Stimulated activated CD4-positive, alpha-beta T cell treated with anti-CD3 and anti-CD28 coated beads, Interleukin-2, amount 100 ng/mL, for 4 hours (primary cell): ENCODE measurements around the gene NPAS2.

ENCODE experiments used
- DNase-seq: peaks from one replicate; pipeline ENCODE4 v3.0.0-alpha.2; 2020; ENCODE audit warnings: low read depth

NPAS2 gene

DNA sequence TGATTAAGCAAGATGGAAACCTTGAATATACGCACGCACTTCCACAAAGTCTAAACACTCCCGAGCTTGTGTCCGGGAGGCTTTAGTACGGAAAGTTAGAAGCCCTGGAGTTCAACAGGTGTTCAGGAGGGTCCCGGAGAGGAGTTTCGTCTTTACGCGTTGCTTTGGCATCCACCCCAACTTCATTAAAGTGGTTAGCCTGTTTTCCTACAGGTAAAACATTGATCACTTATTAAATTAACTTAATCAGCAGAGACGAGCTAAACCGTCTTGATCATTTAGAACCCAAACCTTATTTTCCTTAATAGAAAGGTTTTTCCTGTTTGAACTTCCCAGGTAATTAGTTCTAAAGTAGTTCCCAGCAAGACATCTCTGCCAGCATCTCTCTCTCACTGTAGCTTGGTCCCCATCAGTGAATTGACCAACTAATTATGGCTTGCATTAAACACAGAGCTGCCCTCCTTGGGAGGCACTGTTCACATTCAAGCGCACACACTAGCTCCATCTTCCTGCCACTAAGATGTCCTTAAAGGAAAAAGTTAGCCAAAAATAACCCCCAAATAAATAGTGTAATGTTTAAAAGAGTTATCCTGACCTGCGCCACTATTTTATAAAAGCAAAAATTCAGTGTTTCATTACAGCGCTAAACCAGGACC is 1.4 kb downstream of the NPAS2 start:
- DNase-seq, result no peak

DNA sequence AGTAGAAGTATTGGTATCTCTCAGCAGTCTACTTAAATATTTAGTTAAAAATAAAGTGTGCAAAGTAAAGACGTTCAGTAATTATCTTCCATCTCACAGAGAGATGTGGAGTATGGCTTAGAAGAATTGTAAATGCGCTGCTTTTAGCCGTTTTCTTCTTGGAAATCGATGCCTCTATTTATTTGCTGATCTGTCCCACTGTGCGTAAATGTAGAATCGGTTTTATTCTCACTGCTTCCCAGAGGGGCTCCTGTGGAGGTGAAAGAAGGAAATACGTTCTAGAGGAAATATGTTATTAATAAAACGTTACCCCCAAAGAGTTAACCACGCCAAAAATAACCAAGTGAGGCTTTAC is 1.9 kb downstream of the NPAS2 start:
- DNase-seq, result no peak

DNA sequence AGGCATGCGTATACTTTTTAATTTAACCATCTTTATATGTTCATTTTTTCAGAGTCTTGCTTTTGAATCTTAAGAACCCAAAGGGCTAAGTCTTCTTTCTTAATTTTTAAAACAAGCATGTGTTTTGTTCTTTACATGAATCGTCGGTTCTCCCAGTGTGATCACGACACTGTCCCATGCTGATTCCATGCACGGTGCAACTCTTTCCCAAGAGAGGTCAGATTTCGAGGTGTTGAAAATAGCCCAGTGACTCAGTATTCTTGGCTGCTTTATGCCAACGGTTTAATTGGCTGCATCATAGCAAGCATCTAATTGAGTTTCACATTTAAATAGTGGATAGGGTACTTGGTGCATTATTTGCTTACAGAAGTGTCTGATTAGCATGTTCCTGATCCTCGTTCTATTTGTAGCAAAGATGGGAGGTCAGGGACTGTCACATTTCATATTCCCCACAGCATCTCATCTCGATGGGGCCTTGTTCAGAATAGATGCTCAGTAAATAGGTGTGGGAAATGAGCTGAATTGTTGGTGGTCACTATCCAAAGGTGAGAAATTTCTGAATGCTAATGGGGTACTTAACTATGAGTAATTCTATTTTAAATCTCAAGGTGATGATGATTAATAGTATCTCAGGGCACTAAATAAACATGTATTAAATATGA is 2.8 kb downstream of the NPAS2 start:
- DNase-seq, result no peak

DNA sequence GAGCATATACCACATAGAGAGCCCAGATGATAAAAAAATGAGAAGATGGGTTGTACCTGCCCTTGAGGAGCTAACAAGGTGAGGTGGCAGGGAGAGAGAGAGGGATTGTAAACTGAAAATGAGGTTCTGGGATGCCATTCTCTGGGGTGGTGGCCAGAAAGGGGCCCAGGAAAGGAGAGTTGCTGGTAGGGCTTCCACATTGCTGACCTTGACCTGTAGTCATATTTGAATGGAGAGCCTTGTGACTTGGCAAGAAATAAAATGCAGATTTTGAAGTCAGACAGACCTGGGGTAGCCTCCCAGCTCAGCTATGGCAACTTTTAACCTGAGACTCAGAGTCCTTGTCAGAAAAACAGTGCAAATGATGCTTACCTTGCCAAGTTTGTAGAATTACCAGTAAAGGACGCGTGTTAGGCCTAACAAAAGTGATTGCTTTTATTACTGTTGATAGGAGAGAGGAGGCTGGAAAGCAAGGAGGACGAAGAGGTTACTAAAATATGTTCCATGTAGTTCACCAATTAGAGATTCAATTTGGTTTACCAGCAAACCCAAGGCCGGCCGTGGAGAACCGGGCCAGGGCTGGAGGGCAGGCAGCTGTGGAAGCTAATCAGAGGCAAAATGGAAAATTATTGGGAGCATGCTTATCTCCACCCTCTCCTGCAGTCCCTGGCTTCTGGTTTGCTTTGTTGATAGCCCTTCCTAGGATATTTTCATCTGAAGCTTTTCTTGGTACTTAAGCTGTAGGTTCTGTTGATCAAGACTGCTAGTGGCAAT is 3.9 kb downstream of the NPAS2 start:
- no peak for DNase-seq

DNA sequence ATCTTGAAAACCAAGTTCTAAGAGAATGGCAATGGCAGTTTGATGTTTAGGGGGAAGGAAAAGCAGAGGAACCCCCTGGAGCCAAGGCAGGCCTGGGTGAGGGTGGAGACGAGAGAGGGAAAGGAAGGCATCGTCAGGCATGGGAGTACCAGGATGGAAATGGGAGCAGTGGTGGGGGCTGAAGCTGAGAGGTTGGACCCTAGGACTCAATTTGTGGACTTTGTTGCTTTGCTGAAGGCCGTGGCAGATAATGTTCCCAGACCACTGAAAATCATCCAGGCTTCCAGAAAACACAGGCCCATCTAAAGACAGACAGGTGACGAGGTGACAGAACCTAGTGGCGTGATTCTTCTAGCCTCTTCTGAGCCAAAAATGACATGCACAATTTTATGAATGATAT is 4.9 kb downstream of the NPAS2 start:
- no peak for DNase-seq

DNA sequence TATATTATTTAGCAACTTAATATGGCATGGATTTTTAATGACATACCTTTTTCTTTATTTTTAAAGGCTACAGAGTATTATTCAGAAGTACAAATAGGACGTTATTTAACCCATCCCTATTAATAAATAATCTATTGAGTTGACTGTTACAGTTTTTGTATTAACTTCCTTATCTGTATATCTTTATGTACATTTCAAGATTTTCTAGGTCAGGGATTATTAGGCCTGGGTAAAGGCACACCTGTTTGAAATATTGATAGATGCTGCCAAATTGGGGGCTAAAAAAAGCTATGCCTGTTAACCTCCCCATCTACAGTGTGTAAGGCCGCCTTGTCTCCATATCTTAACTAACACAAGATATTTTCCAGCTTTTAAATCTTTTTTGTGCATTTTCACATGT is 6.6 kb downstream of the NPAS2 start:
- DNase-seq, result no peak

DNA sequence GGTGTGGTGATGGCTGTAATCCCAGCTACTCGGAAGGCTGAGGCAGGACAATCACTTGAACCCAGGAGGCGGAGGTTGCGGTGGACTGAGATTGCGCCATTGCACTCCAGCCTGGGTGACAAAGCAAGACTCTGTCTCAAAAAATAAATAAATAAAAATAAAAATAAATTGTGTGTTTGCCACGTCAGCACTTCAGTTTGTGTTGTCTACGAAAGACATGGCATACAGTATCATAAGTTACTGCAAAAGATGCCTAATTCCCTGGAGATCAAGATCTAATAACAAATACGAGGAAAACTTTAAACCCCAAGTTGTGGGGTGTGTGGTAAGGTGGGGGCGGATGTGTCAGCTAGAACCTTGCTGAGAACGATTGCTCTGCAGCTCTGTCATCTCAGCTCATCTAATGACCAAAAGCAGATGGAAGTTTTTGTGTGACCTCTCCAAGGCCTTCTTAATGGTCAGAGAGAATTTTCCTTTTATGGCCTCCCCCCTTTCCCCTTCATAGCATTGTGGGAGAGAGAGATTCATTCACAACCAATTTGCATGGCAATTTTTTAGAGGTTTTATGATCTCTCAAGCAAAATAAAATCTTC is 11.3 kb downstream of the NPAS2 start:
- DNase-seq, result no peak

DNA sequence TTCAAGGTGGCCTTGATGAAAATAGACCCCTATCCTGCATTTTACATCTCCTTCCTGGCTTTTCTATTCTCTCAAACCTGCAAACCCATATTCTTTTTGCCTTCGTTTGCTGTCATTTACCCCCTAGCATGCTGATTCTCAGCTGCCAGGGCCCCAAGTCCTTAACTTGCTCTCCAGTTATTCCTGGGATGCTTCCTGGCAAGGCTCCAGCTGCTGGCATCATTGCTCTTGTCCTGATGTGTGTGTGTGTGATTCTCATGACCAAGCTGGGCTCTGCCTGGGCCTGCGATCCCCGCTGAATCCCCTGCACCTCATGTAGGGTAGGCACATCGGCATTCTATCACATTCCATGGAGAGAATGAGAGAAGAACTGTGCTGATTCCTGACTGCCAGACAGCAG is 11.9 kb downstream of the NPAS2 start:
- no peak for DNase-seq

DNA sequence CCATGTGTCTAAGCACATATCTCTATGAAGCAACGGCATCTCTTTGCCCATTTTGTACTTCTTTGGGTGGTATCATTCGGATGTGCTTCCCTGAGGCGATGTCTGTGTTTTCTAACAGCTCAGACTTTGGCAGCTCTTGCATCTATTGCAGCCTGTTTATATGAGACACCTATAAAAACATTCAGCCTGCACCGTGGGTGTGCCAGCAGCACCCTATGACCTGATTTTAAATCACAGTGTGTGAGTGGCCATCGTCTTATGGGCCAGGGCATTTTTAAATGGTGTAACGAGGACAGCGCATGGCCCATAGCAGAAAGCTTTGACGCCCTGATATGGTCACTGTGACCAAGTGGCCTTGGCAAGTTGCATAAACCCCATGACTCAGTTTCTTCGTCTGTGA is 12.9 kb downstream of the NPAS2 start:
- no peak for DNase-seq

DNA sequence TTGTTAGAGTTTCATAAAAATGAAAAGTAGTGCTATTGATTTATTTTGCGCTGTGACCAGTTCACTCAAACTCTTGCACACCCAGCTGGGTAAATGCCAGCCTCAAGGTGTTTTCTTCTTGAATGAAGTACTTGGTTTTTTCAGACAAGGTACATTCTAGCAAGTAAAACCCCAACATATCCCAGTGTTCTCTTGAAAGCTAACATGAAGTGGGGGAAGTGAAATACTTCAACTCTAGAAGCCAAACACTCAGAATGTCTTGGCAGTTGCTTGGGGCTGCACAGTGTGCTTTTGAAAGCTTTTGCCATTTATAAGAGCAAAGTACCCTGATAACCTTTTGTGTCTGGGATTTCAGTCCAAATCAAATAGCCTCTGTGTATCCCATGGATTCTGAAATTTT is 13.4 kb downstream of the NPAS2 start:
- DNase-seq, result no peak

DNA sequence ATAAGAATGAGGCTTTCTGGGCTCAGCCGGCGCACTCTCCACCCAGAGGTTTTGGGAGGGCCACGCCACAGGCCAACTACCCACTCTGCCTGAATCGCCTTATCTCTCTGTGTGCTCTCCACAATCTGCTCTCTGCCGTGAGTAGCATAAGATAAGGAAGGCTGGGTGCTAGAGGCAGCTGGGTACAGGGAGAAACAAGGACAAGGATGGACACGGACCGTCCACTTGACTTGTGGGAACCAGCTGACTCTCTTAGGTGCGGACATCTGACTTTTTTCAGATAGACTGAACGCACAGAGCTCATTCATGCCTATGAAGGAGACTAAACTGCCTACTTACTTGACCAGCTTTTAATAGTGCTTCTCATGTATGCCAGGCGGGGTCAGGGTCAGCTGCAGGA is 14.3 kb downstream of the NPAS2 start:
- DNase-seq, result no peak

DNA sequence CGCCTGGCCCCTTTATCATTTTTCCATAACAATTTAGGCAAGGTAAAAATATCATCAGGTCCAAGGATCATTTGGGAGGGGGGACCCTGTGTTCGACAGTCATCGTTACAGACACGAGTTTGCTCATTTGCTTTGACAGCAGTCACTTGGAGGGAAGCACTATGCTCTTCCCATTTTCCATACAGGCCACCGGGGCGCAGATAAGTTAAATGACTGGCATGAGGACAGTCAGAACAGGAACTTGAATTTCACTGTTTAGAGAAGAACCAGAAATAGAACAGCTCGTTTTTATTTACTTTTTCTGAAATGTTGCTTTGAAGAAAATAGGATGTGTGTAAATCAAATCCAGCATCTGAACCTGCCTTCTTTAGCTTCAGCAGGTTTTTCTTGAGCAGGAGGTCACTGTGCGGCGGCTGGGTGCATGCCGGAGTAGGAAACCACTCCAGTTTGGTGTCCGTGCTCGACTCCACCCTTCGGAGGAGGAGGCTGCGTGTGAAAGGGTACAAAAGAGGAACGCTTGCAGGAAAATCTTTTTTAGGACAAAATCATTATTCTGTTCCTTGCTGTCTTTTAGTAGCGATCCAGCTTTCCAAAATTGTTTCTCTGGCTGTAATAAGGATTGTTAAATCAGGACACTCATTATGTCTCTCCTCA is 15.2 kb downstream of the NPAS2 start:
- no peak for DNase-seq

DNA sequence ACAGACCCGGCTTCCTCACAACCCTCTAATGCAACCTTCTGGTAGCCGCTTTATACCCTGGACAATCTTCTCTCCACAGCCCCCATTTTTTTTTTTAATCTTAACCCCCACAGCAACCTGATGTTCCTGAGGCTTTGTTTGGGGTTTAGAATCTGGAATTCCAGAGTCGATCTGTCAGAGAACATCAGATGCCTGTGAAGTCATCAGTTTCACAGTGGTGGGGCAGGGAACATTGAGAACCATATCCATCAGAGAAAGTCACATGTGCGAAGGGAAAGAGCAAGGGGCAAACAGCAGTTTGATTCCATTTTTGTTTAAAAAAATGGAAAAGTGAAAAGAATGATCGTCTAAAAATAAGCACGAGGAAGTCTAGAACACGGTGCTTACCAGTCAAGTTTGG is 20.6 kb downstream of the NPAS2 start:
- DNase-seq, result no peak

DNA sequence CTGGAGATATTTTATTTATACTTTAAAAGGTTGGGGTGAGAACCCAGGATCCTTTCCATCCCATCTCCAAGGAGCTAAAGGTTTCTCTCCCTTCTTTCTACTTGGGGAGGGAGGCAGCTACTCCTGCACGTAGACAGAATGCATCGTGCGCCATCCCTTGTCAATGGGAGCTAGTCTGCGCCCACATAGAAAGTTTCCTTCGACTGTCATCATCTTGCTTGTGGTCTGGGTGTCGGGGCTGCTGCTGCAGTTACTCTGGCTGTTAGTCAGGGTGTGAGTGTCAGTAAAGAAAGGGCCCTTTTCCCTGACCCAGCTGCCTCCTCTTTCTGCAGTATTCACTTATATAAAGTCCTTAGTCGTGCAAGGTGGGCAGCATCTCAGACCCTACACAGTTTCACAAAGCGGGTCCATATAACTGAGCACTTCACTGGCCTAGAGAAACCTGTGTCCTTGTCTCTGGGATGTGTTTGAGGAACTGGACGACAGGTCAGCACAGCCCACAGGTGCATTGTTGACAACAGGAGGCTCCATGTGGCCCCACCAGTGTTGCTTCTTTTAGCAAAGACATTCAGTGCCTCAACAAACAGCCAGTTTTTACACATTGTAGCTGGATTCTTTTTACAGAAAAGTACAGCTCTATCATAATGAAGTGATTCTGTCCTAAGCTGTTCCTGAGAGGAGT is 22.4 kb downstream of the NPAS2 start:
- no peak for DNase-seq

DNA sequence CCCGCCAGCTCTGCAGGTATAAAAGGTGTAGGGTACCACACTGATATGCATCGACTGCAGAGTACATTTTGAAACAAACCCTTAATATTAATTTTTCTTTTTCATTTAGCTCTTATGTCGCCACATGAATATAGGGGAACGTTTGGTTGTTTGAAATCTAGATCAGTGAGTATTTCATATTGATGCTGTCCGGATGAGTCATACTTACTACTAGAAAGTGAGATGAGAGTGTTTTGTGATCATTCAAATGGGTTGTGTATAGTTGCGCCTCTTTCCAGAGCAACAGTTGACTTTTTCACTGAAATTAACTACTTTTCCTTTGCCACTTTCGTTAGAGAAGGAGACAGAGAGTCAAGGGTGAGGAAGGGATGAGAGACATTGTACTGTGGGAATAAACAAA is 24.6 kb downstream of the NPAS2 start:
- no peak for DNase-seq

DNA sequence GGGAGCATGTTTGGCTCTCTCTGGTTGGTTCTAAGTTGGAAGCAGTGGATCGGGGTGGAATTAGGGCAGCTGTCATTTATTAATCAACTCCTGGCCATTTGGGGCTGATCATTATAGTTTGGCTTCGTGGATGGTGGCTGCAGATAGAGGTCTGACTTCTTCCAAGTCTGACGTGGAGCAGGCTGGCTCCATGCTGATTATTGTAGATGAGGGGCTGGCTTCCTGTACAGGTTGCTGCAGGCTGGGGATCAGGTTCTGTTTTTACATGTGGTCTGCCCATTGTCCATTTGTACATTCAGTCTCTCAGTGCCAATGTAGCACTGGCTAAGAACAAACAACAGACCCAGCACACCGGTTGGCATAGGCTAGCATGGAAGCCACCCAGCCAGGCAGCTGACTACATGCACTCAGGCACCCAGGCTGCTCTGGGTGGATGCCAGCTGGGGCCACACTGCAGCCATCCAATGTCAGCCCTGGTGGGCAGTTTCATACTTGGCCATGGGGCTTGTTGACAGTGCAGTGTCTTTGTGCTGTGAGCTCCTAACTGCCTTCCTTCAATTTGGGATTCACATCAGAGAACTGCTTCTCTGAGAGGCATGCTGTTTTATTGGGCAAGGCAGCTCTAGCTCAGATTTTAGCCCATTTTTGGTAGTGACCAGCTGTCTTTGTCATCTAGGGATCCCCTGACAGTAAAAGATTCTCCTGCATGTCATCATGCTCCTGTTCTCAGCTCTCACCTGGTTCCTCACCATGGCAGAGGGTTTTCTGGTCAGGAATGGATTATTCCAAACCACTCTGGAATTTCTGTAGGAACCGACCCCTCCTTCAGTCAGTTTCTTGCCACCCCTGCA is 25.4 kb downstream of the NPAS2 start:
- no peak for DNase-seq

DNA sequence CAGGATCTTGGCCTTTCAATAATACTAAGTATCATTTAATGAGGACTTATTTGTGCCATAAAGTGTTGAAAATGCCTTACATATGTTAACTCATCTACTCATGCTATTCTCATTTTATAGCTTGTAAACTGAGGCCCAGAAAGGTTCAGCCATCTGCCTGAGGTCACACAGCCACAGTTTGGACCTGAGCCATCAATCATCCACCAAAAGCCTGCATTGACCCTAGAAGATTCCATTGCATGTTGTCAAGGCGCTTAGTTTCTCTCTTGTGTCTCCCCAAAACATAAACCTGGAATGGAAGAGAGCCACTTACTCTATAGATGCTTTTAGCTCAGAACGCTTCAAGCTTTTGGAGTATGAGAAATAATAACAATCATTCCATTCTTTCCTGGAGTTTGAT is 26.8 kb downstream of the NPAS2 start:
- DNase-seq, result no peak

DNA sequence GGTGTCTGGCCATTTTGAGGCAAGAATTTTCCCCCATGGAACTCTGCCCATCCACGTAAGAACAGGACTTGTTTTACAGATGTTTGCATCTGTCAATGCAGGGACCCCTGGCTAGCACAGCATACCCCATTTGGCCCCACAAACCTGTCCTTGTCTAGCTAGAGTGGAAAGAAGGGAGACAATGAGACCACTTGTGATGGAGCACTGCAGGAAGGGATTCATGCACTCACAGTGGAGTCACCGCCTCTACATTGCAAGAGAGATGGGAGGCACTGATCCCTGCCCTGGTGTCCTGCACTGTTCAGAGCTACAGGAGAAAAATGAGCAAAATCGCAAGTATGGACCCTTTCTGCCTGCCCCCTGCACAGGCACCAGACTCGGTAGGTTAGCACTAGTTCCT is 32.5 kb downstream of the NPAS2 start:
- DNase-seq, result no peak

DNA sequence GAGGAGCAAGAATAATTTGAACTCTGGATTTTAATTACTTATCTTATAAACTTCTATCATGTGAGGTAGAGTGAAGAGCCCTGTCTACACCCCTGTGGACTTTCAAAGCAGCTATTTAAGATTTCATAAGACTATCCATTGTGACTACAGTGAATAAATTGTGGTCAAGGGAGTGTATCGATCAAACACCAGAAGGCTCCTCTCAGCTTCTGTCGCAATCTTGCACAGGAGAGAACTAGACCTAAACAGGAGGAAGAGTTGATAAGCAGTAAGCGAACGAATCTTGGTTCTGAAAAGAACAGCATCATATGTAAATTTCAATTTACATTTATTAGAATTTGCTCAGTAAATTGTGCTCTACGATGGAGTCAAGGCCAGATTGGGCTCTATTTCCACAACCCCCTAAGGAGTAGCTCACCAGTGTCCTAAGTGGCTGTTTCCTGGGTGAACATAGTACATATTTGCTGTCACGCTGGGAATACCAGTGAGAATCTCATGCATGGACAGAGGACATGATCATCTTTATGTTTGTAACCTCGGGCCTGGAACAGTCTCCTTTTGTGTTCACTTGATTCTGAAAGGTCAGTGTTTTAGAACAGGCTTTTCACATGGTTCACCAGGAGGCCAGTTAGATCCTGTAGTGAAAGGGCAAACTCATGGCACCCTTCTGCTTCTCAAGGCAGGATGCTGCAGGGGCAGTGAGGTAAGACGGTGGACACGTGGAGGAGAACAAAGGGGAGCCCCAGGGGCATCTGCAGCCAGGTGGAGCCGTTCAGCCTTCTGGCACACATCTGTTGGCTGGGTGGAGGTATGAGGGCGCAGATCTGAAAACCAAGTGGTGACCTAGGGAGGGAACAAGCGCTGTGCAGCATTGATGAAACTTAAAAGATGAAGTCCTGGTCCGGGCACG is 33.3 kb downstream of the NPAS2 start:
- DNase-seq, result no peak
